ENCODE results near the gene RLN1. TPM values are rescaled to one million over a fixed set of nuclear protein-coding genes. Genes with fewer than 3 reads are reported as not detected.

The RLN1 gene
- total RNA-seq (2022; extraction: Qiagen RNA extraction), result not detected in 5 replicates

GRCh38 chr9:5338992-5339981, at the start of gene RLN1:
Gene RLN1, minus strand, starts transcription at chr9:5339876. Its CDS starts 130 bp downstream, at chr9:5339746.

GRCh38 chr9:5303840-5304795, 35.6 kb downstream of the RLN1 start, which contains the start of gene RLN2:
Gene RLN2, minus strand, starts transcription at chr9:5304716. Its CDS starts 136 bp downstream, at chr9:5304580.

Other genes starting within 250 kb of the RLN1 start
- not detected in 5 replicates for gene INSL6, start 154.2 kb downstream of the RLN1 start, total RNA-seq (2022; extraction: Qiagen RNA extraction)
- gene INSL4, start 108.5 kb downstream of the RLN1 start, total RNA-seq (2022; extraction: Qiagen RNA extraction), result 13.9 to 17.9 TPM (median 16.5 TPM) in 5 replicates
- gene RLN2, start 35.2 kb downstream of the RLN1 start, total RNA-seq (2022; extraction: Qiagen RNA extraction), result 0.18 to 0.29 TPM (median 0.25 TPM) in 4 of 5 replicates, not detected in the other
- gene PLGRKT, start 98.0 kb upstream of the RLN1 start, total RNA-seq (2022; extraction: Qiagen RNA extraction), result 22.1 to 26.4 TPM (median 25.5 TPM) in 5 replicates
- 1.0 to 2.1 TPM (median 1.3 TPM) in 5 replicates for gene CD274, start 110.7 kb upstream of the RLN1 start, total RNA-seq (2022; extraction: Qiagen RNA extraction)
- 0.17 to 0.32 TPM (median 0.24 TPM) in 5 replicates for gene PDCD1LG2, start 170.7 kb upstream of the RLN1 start, total RNA-seq (2022; extraction: Qiagen RNA extraction)

Data from A549 treated with Hydrocortisone at 1 μM for 4 hours (cell line).